ENCODE data around the gene TMEM33.

TMEM33 gene

GRCh38 chr4:42008011-42008786 lies 73.0 kb downstream of the TMEM33 start:
- no peak for DNase-seq
